HL-60 (cell line): ENCODE data around the gene OR2H1.

ENCODE experiments used
- DNase-seq, 2 experiments: peaks; one replicate each; pipeline ENCODE4 v3.0.0-alpha.2; 2010 to 2020; ENCODE audit warnings: low read depth in 1 of 2, low spot score in 1 of 2
- H3K27ac ChIP-seq: fragments of 250-450 bp; sonication (Bioruptor Pico); replicated peaks from 2 replicates; pipeline ENCODE4 v1.5.1; 2020; ENCODE audit warnings: mild to moderate bottlenecking, moderate library complexity
- H3K27me3 ChIP-seq: fragments of 250-450 bp; sonication (Bioruptor Pico); 2 replicates; pipeline ENCODE4 v1.5.1; 2021; ENCODE audit warnings: mild to moderate bottlenecking, moderate library complexity; ENCODE audit not compliant: insufficient read depth, poor library complexity, severe bottlenecking
- H3K4me3 ChIP-seq: replicated peaks from 2 replicates; pipeline ENCODE4 v1.5.1; 2011; ENCODE audit warnings: mild to moderate bottlenecking, control low read depth, low read length; ENCODE audit not compliant: insufficient read depth
- CTCF ChIP-seq: IDR thresholded peaks from one replicate; pipeline ENCODE4 v1.5.1; 2011; ENCODE audit warnings: low read length, control low read depth, inconsistent platforms; ENCODE audit not compliant: insufficient read depth
- GABPA ChIP-seq: IDR thresholded peaks from 2 replicates; pipeline ENCODE4 v1.6.1; 2012; ENCODE audit warnings: low read depth
- POLR2AphosphoS5 ChIP-seq: IDR thresholded peaks from 2 replicates; pipeline ENCODE4 v1.6.1; 2012; ENCODE audit warnings: low read depth
- SPI1 ChIP-seq: IDR thresholded peaks from 2 replicates; pipeline ENCODE4 v1.6.1; 2012; ENCODE audit warnings: low read depth, mild to moderate bottlenecking, borderline replicate concordance
- TF ChIP-seq, protein P1 (sequence below): IDR thresholded peaks from 2 replicates; pipeline ENCODE4 v1.6.1; 2012; ENCODE audit warnings: low read depth; ENCODE audit not compliant: insufficient replicate concordance

The OR2H1 gene

GRCh38 chr6:29424168-29424567, 32.8 kb upstream of the OR2H1 start:
- H3K27ac ChIP-seq, result no peak overlapping the region
- DNase-seq, result no peak
- H3K27me3 ChIP-seq, result no peaks in the 10 kb centered on the region
- H3K4me3 ChIP-seq, result no peak overlapping the region
- TF ChIP-seq CTCF (no peak), SPI1 (no peak), GABPA (no peak), POLR2AphosphoS5 (no peak)
- TF ChIP-seq, protein P1, sequence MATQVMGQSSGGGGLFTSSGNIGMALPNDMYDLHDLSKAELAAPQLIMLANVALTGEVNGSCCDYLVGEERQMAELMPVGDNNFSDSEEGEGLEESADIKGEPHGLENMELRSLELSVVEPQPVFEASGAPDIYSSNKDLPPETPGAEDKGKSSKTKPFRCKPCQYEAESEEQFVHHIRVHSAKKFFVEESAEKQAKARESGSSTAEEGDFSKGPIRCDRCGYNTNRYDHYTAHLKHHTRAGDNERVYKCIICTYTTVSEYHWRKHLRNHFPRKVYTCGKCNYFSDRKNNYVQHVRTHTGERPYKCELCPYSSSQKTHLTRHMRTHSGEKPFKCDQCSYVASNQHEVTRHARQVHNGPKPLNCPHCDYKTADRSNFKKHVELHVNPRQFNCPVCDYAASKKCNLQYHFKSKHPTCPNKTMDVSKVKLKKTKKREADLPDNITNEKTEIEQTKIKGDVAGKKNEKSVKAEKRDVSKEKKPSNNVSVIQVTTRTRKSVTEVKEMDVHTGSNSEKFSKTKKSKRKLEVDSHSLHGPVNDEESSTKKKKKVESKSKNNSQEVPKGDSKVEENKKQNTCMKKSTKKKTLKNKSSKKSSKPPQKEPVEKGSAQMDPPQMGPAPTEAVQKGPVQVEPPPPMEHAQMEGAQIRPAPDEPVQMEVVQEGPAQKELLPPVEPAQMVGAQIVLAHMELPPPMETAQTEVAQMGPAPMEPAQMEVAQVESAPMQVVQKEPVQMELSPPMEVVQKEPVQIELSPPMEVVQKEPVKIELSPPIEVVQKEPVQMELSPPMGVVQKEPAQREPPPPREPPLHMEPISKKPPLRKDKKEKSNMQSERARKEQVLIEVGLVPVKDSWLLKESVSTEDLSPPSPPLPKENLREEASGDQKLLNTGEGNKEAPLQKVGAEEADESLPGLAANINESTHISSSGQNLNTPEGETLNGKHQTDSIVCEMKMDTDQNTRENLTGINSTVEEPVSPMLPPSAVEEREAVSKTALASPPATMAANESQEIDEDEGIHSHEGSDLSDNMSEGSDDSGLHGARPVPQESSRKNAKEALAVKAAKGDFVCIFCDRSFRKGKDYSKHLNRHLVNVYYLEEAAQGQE, result no peak

- H3K27me3 ChIP-seq, result no peaks in the 10 kb centered on the region
- no peak overlapping the region for H3K4me3 ChIP-seq
- no peak for DNase-seq
- no peak overlapping the region for H3K27ac ChIP-seq
- TF ChIP-seq, protein P1, result no peak
- no peak for TF ChIP-seq GABPA
- no peak for TF ChIP-seq POLR2AphosphoS5
- TF ChIP-seq SPI1, result no peak
- no peak for TF ChIP-seq CTCF
Measured at GRCh38 chr6:29424575-29424974, 32.4 kb upstream of the OR2H1 start.

DNA sequence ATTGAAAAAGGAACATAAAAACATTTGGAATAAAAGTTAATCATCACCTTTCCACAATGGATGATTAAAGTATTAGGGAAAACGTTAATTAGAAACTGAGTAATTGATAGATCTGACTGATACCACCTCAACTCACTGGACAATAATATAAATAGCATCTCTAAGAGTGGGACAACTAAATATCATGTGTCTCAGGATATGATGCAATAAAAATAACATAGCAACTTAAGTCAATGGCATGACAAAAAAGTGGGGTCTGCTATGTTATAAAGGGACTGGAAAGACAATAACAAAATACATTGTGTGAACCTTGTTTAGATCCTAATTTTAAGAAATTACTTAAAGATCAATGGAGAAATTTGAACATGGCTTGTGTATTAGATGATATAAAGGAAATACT, 31.9 kb upstream of the OR2H1 start:
- TF ChIP-seq SPI1 (no peak), CTCF (no peak), POLR2AphosphoS5 (no peak), GABPA (no peak)
- TF ChIP-seq, protein P1, result no peak
- Histone ChIP-seq H3K27ac (no peak overlapping the region), H3K27me3 (no peaks in the 10 kb centered on the region), H3K4me3 (no peak overlapping the region)
- no peak for DNase-seq
